SK-N-SH (cell line): Measurements from ENCODE around the gene POU2AF1. TPM values are rescaled to one million over a fixed set of nuclear protein-coding genes. Genes with fewer than 3 reads are reported as not detected.

Experiments
- CTCF ChIA-PET: fragments of 300-600, 350-600 bp; formaldehyde crosslinking; extraction: SDS; loops from one replicate; lab custom pipeline; 2021; lab: Yijun Ruan, JAX
- POLR2A ChIA-PET: fragments of 350-600 bp; sonication (Branson Sonifier 250); formaldehyde crosslinking; extraction: SDS; loops from one replicate; lab custom pipeline; 2020; ENCODE audit warnings: antibody characterized with exemption, inconsistent platforms; lab: Yijun Ruan, JAX
- DNase-seq: peaks from one replicate; pipeline ENCODE4 v3.0.0; 2012
- H2AFZ ChIP-seq: fragments of 200-600 bp; sonication (generic); 2 replicates; pipeline ENCODE4 v1.8.1; 2016; ENCODE audit warnings: antibody characterized with exemption, mild to moderate bottlenecking, low read depth
- H3F3A ChIP-seq: fragments of 200-600 bp; sonication (generic); replicated peaks from 2 replicates; pipeline ENCODE3; 2016; ENCODE audit warnings: antibody characterized with exemption, mild to moderate bottlenecking; ENCODE audit not compliant: insufficient read depth
- H3K27ac ChIP-seq, 2 experiments: fragments of 200-500 bp in 1 of 2; fragments of 200-600 bp in 1 of 2; sonication (Bioruptor generic) in 1 of 2; sonication (generic), shearing (Covaris generic) in 1 of 2; 2 replicates each; pipeline versions ENCODE4 v1.5.1 to v1.6.1; 2014 to 2016; ENCODE audit warnings: low read depth in 2 of 2, inconsistent platforms in 1 of 2, low read length in 1 of 2, mild to moderate bottlenecking in 1 of 2, mixed read lengths in 1 of 2
- H3K27me3 ChIP-seq: fragments of 200-600 bp; sonication (generic), shearing (Covaris generic); 2 replicates; pipeline ENCODE4 v1.6.1; 2016; ENCODE audit warnings: mixed run types; ENCODE audit not compliant: insufficient read depth
- H3K36me3 ChIP-seq, 2 experiments: fragments of 200-500 bp in 1 of 2; fragments of 200-600 bp in 1 of 2; sonication (Bioruptor generic) in 1 of 2; sonication (generic) in 1 of 2; replicated peaks in 1 of 2; 2 replicates each; pipeline versions ENCODE3 to v1.5.1; 2014 to 2016; ENCODE audit warnings: low read length in 1 of 2, mild to moderate bottlenecking in 1 of 2; ENCODE audit not compliant: insufficient read depth in 2 of 2, control insufficient read depth in 1 of 2
- H3K4me1 ChIP-seq, 2 experiments: fragments of 200-500 bp in 1 of 2; fragments of 200-600 bp in 1 of 2; sonication (Bioruptor generic) in 1 of 2; sonication (generic), shearing (Covaris generic) in 1 of 2; 2 replicates each; pipeline versions ENCODE4 v1.5.1 to v1.6.1; 2014 to 2016; ENCODE audit warnings: low read depth in 1 of 2, low read length in 1 of 2, mixed run types in 1 of 2; ENCODE audit not compliant: insufficient read depth in 2 of 2, control insufficient read depth in 1 of 2
- H3K4me2 ChIP-seq: fragments of 200-600 bp; sonication (generic), shearing (Covaris generic); 2 replicates; pipeline ENCODE4 v1.6.1; 2017; ENCODE audit warnings: mixed run types
- H3K4me3 ChIP-seq, 2 experiments: fragments of 200-500 bp in 1 of 2; fragments of 200-600 bp in 1 of 2; sonication (Bioruptor generic) in 1 of 2; sonication (generic), shearing (Covaris generic) in 1 of 2; 2 replicates each; pipeline versions ENCODE4 v1.5.1 to v1.8.1; 2014 to 2016; ENCODE audit warnings: low read depth in 2 of 2, inconsistent platforms in 1 of 2, low read length in 1 of 2, mild to moderate bottlenecking in 1 of 2, mixed read lengths in 1 of 2, moderate library complexity in 1 of 2
- H3K79me2 ChIP-seq: fragments of 200-600 bp; sonication (generic); 2 replicates; pipeline ENCODE4 v1.8.1; 2017; ENCODE audit warnings: mild to moderate bottlenecking; ENCODE audit not compliant: insufficient read depth
- H3K9ac ChIP-seq: fragments of 200-600 bp; sonication (generic); 2 replicates; pipeline ENCODE4 v1.6.1; 2017; ENCODE audit warnings: mixed run types
- H3K9me2 ChIP-seq: fragments of 200-600 bp; sonication (generic); 2 replicates; pipeline ENCODE4 v1.6.1; 2017; ENCODE audit warnings: mixed run types
- H3K9me3 ChIP-seq: fragments of 200-600 bp; sonication (generic); 2 replicates; pipeline ENCODE4 v1.6.1; 2017; ENCODE audit warnings: mixed run types, mild to moderate bottlenecking, moderate library complexity
- H4K20me1 ChIP-seq: fragments of 200-600 bp; sonication (generic); 2 replicates; pipeline ENCODE4 v1.6.1; 2017; ENCODE audit warnings: mild to moderate bottlenecking, mixed run types; ENCODE audit not compliant: insufficient read depth
- CTCF ChIP-seq: fragments of 200-600 bp; sonication (generic); IDR thresholded peaks from 2 replicates; pipeline ENCODE4 v1.6.1; 2017; ENCODE audit warnings: antibody characterized with exemption, mild to moderate bottlenecking, moderate library complexity
- EP300 ChIP-seq, 2 experiments: IDR thresholded peaks; 2 replicates each; pipeline versions ENCODE4 v1.4.0 to v1.6.1; 2012; ENCODE audit warnings: borderline replicate concordance in 1 of 2, low read depth in 1 of 2, low read length in 1 of 2
- EZH2phosphoT487 ChIP-seq: fragments of 200-600 bp; sonication (generic); IDR thresholded peaks from 2 replicates; pipeline ENCODE4 v1.6.1; 2017; ENCODE audit warnings: low read depth, mixed run types, mild to moderate bottlenecking, antibody characterized with exemption, moderate library complexity, borderline replicate concordance
- FOSL2 ChIP-seq: IDR thresholded peaks from 2 replicates; pipeline ENCODE4 v1.4.0; 2012; ENCODE audit warnings: low read depth, mild to moderate bottlenecking, moderate library complexity, borderline replicate concordance
- GATA2 ChIP-seq: sonication (generic); formaldehyde crosslinking; IDR thresholded peaks from 2 replicates; pipeline ENCODE4 v1.5.0; 2020; ENCODE audit warnings: mild to moderate bottlenecking, missing genetic modification reagents
- IRF3 ChIP-seq: fragments of 150-350 bp; IDR thresholded peaks from 2 replicates; pipeline ENCODE4 v1.6.1; 2016; ENCODE audit warnings: mild to moderate bottlenecking, low read depth, low read length
- MXI1 ChIP-seq: IDR thresholded peaks from 2 replicates; pipeline ENCODE4 v1.6.1; 2012; ENCODE audit warnings: mild to moderate bottlenecking, low read depth, low read length, improper control_type of control experiment
- NRF1 ChIP-seq: IDR thresholded peaks from 2 replicates; pipeline ENCODE4 v1.6.1; 2012; ENCODE audit warnings: low read depth, mild to moderate bottlenecking, low read length
- RAD21 ChIP-seq: IDR thresholded peaks from 2 replicates; pipeline ENCODE4 v1.6.1; 2012; ENCODE audit warnings: mild to moderate bottlenecking, low read length
- SIN3A ChIP-seq: IDR thresholded peaks from 2 replicates; pipeline ENCODE4 v1.6.1; 2012; ENCODE audit warnings: low read depth, mild to moderate bottlenecking, low read length, moderate library complexity, borderline replicate concordance
- TAF1 ChIP-seq: IDR thresholded peaks from 2 replicates; pipeline ENCODE4 v1.6.1; 2012; ENCODE audit warnings: low read depth, mild to moderate bottlenecking, low read length, moderate library complexity, borderline replicate concordance
- WGBS: methylation state at CpG from one replicate; pipeline ENCODE4 v1.1.6; 2017; ENCODE audit warnings: low lambda C conversion rate; 5-methylcytosine and 5-hydroxymethylcytosine counted together
- polyA plus RNA-seq, 3 experiments: library from polyadenylated mRNA; depleted of rRNA; stranded (reverse); fragments of >200 nt; gene quantifications; 2 replicates each; pipeline ENCODE4 v1.2.3, GENCODE V29; 2012
- TF ChIP-seq, protein P1 (sequence below): IDR thresholded peaks from 2 replicates; pipeline ENCODE4 v1.4.0; 2012; ENCODE audit warnings: low read depth, borderline replicate concordance
- TF ChIP-seq, protein P2 (sequence below): IDR thresholded peaks from 2 replicates; pipeline ENCODE4; 2012

Gene POU2AF1
- polyA plus RNA-seq, 1 of the 3 experiments (the other 2 are of a cell fraction), result 0.07 TPM

DNA sequence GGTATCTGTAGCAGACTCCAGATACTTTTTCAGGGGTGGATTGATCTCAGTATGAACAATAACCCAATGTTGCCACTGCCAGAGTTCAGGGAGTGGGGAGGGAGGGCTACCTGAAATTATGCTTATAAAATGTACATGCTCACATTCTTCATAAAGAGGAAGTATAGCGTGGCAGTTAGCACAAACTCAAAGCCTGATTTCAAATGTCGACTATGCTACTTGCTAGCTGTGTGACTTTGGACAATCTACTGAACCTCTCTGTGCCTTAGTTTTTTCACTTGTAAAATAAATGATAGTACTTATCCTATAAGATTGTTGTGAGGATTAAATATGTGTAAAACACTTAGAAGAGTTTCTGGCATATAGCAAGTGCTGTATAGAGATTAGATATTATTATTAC is 26.5 kb upstream of the POU2AF1 start:
- TF ChIP-seq TAF1 (no peak), CTCF (no peak), EZH2phosphoT487 (no peak), IRF3 (no peak), EP300 (IDR thresholded peaks at IDR 0.05; ENCODE audit: borderline replicate concordance in 1 of 2, low read depth in 1 of 2, low read length in 1 of 2) (no peak), FOSL2 (no peak), MXI1 (no peak), GATA2 (CRISPR knock-in tag) (no peak), NRF1 (no peak), SIN3A (no peak), RAD21 (no peak)
- TF ChIP-seq, protein P1, sequence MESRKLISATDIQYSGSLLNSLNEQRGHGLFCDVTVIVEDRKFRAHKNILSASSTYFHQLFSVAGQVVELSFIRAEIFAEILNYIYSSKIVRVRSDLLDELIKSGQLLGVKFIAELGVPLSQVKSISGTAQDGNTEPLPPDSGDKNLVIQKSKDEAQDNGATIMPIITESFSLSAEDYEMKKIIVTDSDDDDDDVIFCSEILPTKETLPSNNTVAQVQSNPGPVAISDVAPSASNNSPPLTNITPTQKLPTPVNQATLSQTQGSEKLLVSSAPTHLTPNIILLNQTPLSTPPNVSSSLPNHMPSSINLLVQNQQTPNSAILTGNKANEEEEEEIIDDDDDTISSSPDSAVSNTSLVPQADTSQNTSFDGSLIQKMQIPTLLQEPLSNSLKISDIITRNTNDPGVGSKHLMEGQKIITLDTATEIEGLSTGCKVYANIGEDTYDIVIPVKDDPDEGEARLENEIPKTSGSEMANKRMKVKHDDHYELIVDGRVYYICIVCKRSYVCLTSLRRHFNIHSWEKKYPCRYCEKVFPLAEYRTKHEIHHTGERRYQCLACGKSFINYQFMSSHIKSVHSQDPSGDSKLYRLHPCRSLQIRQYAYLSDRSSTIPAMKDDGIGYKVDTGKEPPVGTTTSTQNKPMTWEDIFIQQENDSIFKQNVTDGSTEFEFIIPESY, result no peak
- TF ChIP-seq, protein P2, sequence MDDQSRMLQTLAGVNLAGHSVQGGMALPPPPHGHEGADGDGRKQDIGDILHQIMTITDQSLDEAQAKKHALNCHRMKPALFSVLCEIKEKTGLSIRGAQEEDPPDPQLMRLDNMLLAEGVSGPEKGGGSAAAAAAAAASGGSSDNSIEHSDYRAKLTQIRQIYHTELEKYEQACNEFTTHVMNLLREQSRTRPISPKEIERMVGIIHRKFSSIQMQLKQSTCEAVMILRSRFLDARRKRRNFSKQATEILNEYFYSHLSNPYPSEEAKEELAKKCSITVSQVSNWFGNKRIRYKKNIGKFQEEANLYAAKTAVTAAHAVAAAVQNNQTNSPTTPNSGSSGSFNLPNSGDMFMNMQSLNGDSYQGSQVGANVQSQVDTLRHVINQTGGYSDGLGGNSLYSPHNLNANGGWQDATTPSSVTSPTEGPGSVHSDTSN, result no peak
- TF ChIP-seq, all 33 proteins: peak for 0
- H3K36me3 ChIP-seq, result no peaks in the 10 kb centered on the region
- no peaks in the 10 kb centered on the region; the same call in 1 of the 2 replicates for H3K27me3 ChIP-seq
- no peaks in the 10 kb centered on the region for H3K4me1 ChIP-seq
- no peak overlapping the region for H3K4me3 ChIP-seq
- H3K9me3 ChIP-seq, result no peaks in the 10 kb centered on the region
- H3K9me2 ChIP-seq, result no peaks in the 10 kb centered on the region
- no peak overlapping the region for H3K4me2 ChIP-seq
- no peak overlapping the region for H3K27ac ChIP-seq
- H3K79me2 ChIP-seq, result no peaks in the 10 kb centered on the region
- POLR2A ChIA-PET, result no interaction called here
- 71% methylated on average over 2 of the region's 2 CpGs for WGBS
- CTCF ChIA-PET, result interaction anchor here (1.1 to 4.1 kb wide), 3 partner anchors 16 to 21 kb away, joined by 3 to 26 read pairs (median 5); no protein-coding TSS in a partner anchor
- H4K20me1 ChIP-seq, result no peaks in the 10 kb centered on the region
- H3F3A ChIP-seq, result no peaks in the 10 kb centered on the region
- H2AFZ ChIP-seq, result no peak overlapping the region
- DNase-seq, result no peak
- no peak overlapping the region for H3K9ac ChIP-seq
